22Rv1 (cell line): ENCODE measurements around the gene CD22.

Experiments used
- ZFX ChIP-seq: fragments of 450-650 bp; IDR thresholded peaks from 2 replicates; pipeline ENCODE4 v1.6.1; 2017; ENCODE audit warnings: antibody characterized with exemption, borderline replicate concordance
- TF ChIP-seq, protein P1 (sequence below): fragments of 450-650 bp; IDR thresholded peaks from 2 replicates; pipeline ENCODE4 v1.5.1; 2017; ENCODE audit warnings: mild to moderate bottlenecking

DNA sequence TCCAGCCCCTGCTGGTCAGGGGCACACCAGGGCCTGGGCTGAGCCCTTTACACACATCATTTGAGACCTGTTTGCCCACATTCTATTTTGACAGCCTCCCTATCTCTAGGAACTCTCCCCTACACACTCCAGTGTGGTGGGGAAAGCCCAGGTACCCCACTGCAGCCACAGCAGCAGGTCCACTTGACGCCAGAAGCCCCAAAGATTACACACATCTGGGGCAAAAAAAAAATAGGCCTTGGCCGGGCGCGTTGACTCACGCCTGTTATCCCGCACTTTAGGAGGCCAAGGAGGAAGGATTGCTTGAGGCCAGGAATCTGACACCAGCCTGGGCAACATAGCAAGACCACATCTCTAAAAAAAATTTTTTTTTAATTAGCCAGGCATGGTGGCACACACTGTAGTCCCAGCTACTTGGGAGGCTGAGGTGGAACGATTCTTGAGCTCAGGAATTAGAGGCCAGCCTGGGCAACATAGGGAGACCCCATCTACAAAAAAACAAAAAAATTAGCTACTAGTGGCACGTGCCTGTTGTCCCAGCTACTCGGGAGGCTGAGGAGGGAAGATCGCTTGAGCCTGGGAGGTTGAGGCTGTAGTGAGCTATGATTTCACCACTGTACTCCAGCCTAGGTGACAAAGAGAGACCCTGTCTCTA, 18.0 kb upstream of the CD22 start:
- TF ChIP-seq, protein P1, sequence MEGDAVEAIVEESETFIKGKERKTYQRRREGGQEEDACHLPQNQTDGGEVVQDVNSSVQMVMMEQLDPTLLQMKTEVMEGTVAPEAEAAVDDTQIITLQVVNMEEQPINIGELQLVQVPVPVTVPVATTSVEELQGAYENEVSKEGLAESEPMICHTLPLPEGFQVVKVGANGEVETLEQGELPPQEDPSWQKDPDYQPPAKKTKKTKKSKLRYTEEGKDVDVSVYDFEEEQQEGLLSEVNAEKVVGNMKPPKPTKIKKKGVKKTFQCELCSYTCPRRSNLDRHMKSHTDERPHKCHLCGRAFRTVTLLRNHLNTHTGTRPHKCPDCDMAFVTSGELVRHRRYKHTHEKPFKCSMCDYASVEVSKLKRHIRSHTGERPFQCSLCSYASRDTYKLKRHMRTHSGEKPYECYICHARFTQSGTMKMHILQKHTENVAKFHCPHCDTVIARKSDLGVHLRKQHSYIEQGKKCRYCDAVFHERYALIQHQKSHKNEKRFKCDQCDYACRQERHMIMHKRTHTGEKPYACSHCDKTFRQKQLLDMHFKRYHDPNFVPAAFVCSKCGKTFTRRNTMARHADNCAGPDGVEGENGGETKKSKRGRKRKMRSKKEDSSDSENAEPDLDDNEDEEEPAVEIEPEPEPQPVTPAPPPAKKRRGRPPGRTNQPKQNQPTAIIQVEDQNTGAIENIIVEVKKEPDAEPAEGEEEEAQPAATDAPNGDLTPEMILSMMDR: no peak
- TF ChIP-seq ZFX: no peak
